ENCODE results near the gene EGFR. TPM values are rescaled to one million over a fixed set of nuclear protein-coding genes. Genes with fewer than 3 reads are reported as not detected.

EGFR gene
- total RNA-seq, 1 donor from 2014 or later, result 12.8 TPM

DNA sequence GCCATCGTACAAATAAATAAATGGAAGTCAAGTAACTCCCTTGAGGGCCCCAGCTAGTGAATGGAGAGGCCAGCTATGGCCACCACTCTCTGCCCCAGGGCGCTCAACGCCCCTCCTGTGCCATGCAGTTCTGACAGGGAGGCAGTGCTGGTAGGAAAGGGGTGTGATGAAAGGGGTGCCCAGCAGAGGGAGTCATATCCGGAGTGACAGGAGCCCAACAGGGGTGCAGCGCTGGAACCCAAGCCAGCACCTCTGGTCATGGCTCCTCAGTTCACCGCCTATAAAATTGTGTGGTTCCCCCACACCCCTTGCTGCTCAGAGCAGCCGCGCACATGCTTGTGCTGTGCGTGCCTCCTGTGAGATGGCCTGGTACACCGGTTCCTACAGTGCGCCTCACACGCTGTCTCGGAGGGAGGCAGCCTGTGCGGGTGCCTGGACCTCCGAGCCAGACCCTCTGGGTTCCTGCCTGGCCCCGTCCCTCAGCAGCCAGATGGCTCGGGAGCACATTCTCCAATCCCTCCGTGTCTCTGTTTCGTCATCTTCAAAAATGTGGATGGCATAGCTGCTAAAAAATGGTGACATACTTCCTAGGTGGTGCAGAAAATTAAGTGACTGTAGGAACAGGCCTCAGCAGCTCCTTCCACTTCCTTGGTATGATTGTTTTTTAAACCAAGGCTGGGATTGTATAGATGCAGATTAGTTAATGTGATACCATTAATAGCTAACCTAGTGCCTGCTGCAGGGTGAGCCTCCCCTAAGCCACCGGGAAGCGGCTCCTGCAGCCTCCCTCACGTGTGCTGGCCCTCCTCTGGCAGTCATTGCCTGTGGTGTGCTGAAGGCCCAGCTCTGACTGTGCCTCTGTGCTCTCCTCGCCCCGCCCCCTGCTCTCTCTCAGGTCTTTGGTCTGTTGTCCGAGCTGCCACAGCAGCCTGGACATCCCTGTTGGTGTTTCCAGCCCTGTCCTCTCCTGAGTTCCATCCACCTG lies 125.8 kb downstream of the EGFR start:
- H3K27me3 Mint-ChIP-seq (ENCODE audit: unreplicated experiment), result peaks cover 2% of the 10 kb centered on the region

DNA sequence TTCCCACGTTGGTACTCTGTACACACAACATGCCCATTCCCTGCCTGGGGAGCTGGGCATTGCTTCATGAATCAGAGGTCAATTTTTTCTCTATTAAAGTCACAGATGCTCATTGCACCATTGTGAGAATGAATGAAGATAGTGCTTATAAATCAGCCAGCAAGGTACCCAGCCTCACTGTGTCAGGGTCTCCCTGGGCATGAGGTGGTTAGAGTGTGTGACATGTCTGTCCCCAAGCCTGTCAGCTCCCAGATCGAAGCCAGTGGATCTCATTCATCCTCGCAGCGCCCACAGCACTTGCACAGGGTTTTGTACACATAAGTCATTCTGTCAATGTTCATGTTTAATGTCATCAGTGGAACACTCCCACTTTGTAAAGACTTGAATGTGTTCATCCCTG lies 126.8 kb downstream of the EGFR start:
- TF ChIP-seq, protein P1, sequence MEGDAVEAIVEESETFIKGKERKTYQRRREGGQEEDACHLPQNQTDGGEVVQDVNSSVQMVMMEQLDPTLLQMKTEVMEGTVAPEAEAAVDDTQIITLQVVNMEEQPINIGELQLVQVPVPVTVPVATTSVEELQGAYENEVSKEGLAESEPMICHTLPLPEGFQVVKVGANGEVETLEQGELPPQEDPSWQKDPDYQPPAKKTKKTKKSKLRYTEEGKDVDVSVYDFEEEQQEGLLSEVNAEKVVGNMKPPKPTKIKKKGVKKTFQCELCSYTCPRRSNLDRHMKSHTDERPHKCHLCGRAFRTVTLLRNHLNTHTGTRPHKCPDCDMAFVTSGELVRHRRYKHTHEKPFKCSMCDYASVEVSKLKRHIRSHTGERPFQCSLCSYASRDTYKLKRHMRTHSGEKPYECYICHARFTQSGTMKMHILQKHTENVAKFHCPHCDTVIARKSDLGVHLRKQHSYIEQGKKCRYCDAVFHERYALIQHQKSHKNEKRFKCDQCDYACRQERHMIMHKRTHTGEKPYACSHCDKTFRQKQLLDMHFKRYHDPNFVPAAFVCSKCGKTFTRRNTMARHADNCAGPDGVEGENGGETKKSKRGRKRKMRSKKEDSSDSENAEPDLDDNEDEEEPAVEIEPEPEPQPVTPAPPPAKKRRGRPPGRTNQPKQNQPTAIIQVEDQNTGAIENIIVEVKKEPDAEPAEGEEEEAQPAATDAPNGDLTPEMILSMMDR (IDR thresholded peaks at IDR 0.05; ENCODE audit: partially characterized antibody, unreplicated experiment), result no peak
- peaks cover 2% of the 10 kb centered on the region for H3K27me3 Mint-ChIP-seq (ENCODE audit: unreplicated experiment)
- peaks cover 9% of the 10 kb centered on the region for H3K36me3 Mint-ChIP-seq (ENCODE audit: unreplicated experiment)
- no peak overlapping the region for H3K4me3 Mint-ChIP-seq (ENCODE audit: unreplicated experiment)
- H3K4me1 Mint-ChIP-seq (ENCODE audit: low read depth, unreplicated experiment), result peaks cover 27% of the 10 kb centered on the region
- H3K9me3 Mint-ChIP-seq (ENCODE audit: unreplicated experiment), result peaks cover 5% of the 10 kb centered on the region
- peak overlapping the region; percentile 49 for H3K27ac Mint-ChIP-seq (ENCODE audit: unreplicated experiment)
- DNase-seq, result no peak

More for the DNA sequence above, 125.8 kb downstream of the EGFR start:
- TF ChIP-seq, protein P1 (IDR thresholded peaks at IDR 0.05; ENCODE audit: partially characterized antibody, unreplicated experiment), result peak; percentile 36
- H3K36me3 Mint-ChIP-seq (ENCODE audit: unreplicated experiment), result peaks cover 9% of the 10 kb centered on the region
- peaks cover 5% of the 10 kb centered on the region for H3K9me3 Mint-ChIP-seq (ENCODE audit: unreplicated experiment)
- H3K4me3 Mint-ChIP-seq (ENCODE audit: unreplicated experiment), result no peak overlapping the region
- H3K4me1 Mint-ChIP-seq (ENCODE audit: low read depth, unreplicated experiment), result peaks cover 29% of the 10 kb centered on the region
- H3K27ac Mint-ChIP-seq (ENCODE audit: unreplicated experiment), result peak overlapping the region; percentile 49
- DNase-seq, result peak; percentile 44

DNA sequence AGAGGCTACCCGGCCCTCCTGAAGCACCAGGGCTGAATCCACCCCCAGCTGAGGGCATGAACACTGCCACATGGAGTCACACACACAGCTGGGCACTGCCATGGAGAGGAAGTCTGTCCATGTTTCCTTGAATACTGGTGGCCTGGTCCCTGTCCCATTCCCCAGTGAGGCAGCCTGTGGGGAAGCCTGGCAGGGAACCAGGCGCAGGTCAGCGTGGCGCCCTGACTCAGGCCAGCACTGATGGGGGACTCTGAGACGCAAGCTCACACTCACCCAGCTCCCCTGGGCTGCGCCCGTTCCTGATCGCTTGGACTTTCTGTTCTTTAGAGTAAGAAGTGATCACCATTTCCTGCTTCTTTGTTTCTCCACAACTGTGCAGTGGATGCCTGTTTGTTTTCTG lies 128.3 kb downstream of the EGFR start:
- H3K4me1 Mint-ChIP-seq (ENCODE audit: low read depth, unreplicated experiment), result peaks cover 14% of the 10 kb centered on the region
- H3K27me3 Mint-ChIP-seq (ENCODE audit: unreplicated experiment), result peaks cover 2% of the 10 kb centered on the region
- TF ChIP-seq, protein P1 (IDR thresholded peaks at IDR 0.05; ENCODE audit: partially characterized antibody, unreplicated experiment), result no peak
- H3K36me3 Mint-ChIP-seq (ENCODE audit: unreplicated experiment), result peaks cover 9% of the 10 kb centered on the region
- peaks cover 8% of the 10 kb centered on the region for H3K9me3 Mint-ChIP-seq (ENCODE audit: unreplicated experiment)
- no peak for DNase-seq
- no peak overlapping the region for H3K4me3 Mint-ChIP-seq (ENCODE audit: unreplicated experiment)
- no peak overlapping the region for H3K27ac Mint-ChIP-seq (ENCODE audit: unreplicated experiment)

DNA sequence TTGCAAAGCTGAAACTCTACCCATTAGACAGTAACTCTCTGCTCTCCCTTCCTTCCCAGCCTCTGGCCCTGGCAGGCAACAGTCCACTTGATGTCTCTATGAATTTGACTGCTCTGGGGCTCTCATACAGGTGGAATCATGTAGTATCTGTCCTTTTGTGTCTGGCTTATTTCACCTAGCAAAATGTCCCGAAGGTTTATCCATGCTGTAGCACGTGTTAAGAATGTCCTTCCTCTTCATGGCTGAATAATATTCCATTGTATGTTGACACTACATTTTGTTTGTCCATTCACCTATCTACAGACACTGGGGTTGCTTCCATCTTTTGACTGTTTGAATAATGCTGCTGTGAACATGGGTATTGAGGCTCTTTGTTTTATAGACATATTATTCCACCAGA lies 128.9 kb downstream of the EGFR start:
- TF ChIP-seq, protein P1 (IDR thresholded peaks at IDR 0.05; ENCODE audit: partially characterized antibody, unreplicated experiment), result no peak
- Mint-ChIP-seq H3K4me3 (ENCODE audit: unreplicated experiment) (no peak overlapping the region), H3K4me1 (ENCODE audit: low read depth, unreplicated experiment) (peaks cover 14% of the 10 kb centered on the region), H3K9me3 (ENCODE audit: unreplicated experiment) (peaks cover 11% of the 10 kb centered on the region), H3K27me3 (ENCODE audit: unreplicated experiment) (peaks cover 2% of the 10 kb centered on the region), H3K36me3 (ENCODE audit: unreplicated experiment) (peaks cover 9% of the 10 kb centered on the region), H3K27ac (ENCODE audit: unreplicated experiment) (no peak overlapping the region)
- DNase-seq, result no peak

DNA sequence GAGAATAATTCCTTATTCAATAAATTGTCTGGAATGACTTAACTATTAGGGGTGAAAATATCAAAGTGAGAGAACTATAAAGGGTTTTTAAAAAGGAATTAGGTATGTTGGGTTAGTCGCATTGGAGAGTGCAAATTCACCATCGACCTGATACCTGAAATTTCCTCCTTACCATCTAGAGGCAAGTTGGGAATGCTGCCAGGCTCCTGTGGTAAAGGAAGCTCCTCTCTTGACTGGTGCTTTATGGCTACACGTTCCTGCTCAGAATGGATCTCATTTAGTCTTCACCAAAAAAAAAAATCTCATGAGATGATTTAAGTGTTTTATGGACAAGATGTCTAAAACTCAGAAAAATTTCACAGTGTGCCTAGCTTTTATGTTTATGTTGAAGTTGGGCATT lies 129.8 kb downstream of the EGFR start:
- Mint-ChIP-seq H3K4me3 (ENCODE audit: unreplicated experiment) (no peak overlapping the region), H3K36me3 (ENCODE audit: unreplicated experiment) (peaks cover 9% of the 10 kb centered on the region), H3K27ac (ENCODE audit: unreplicated experiment) (no peak overlapping the region), H3K4me1 (ENCODE audit: low read depth, unreplicated experiment) (peaks cover 8% of the 10 kb centered on the region), H3K9me3 (ENCODE audit: unreplicated experiment) (peaks cover 11% of the 10 kb centered on the region), H3K27me3 (ENCODE audit: unreplicated experiment) (peaks cover 3% of the 10 kb centered on the region)
- no peak for DNase-seq
- TF ChIP-seq, protein P1 (IDR thresholded peaks at IDR 0.05; ENCODE audit: partially characterized antibody, unreplicated experiment), result no peak
